ENCODE results near the gene SUFU.
"Not testable (repeated sequence)": the region's sequence is repeated elsewhere in the genome, so short reads cannot be mapped to it uniquely, and the experiment has no call there.

SUFU gene

GRCh38 chr10:102480396-102480795 lies 23.4 kb upstream of the SUFU start:
- no peak for DNase-seq (ENCODE audit: low read depth in 3 of 3)

GRCh38 chr10:102484021-102484420 lies 19.8 kb upstream of the SUFU start:
- no peak for DNase-seq (ENCODE audit: low read depth in 3 of 3)

- DNase-seq (ENCODE audit: low read depth in 3 of 3), result no peak
Observed at GRCh38 chr10:102485093-102485784, 18.5 kb upstream of the SUFU start.

GRCh38 chr10:102491136-102491535 lies 12.6 kb upstream of the SUFU start:
- no peak for DNase-seq (ENCODE audit: low read depth in 3 of 3)

GRCh38 chr10:102492344-102492939 lies 11.3 kb upstream of the SUFU start:
- no peak for DNase-seq (ENCODE audit: low read depth in 3 of 3)

GRCh38 chr10:102492983-102493382 lies 10.8 kb upstream of the SUFU start:
- DNase-seq (ENCODE audit: low read depth in 3 of 3), result no peak

- no peak for DNase-seq (ENCODE audit: low read depth in 3 of 3)
Observed at GRCh38 chr10:102493771-102494170, 10.0 kb upstream of the SUFU start.

GRCh38 chr10:102497545-102497944 lies 6.2 kb upstream of the SUFU start:
- DNase-seq (ENCODE audit: low read depth in 3 of 3), result no peak

GRCh38 chr10:102499356-102499755 lies 4.4 kb upstream of the SUFU start:
- DNase-seq (ENCODE audit: low read depth in 3 of 3), result no peak

GRCh38 chr10:102500686-102501085 lies 3.1 kb upstream of the SUFU start:
- DNase-seq (ENCODE audit: low read depth in 3 of 3), result not testable (repeated sequence)

- DNase-seq (ENCODE audit: low read depth in 3 of 3), result no peak
Observed at GRCh38 chr10:102501201-102502028, 2.4 kb upstream of the SUFU start.

GRCh38 chr10:102502029-102502336 lies 1.8 kb upstream of the SUFU start:
- peak; percentile 89 to 97 (median 97) for DNase-seq (ENCODE audit: low read depth in 3 of 3)

- DNase-seq (ENCODE audit: low read depth in 3 of 3), result peak; percentile 84 to 90 (median 86)
Observed at GRCh38 chr10:102502337-102503151, 1.2 kb upstream of the SUFU start, which contains the start of gene ACTR1A. Gene ACTR1A, minus strand, starts transcription at chr10:102502712. Its CDS starts 65 bp downstream, at chr10:102502647.

- DNase-seq (ENCODE audit: low read depth in 3 of 3), result peak in 2 of 3 experiments; percentile 17 to 20
Observed at GRCh38 chr10:102504179-102504975, 605 bp downstream of the SUFU start.

- DNase-seq (ENCODE audit: low read depth in 3 of 3), result no peak
Observed at GRCh38 chr10:102504976-102505300, 1.2 kb downstream of the SUFU start.

GRCh38 chr10:102505462-102506115 lies 1.8 kb downstream of the SUFU start:
- no peak for DNase-seq (ENCODE audit: low read depth in 3 of 3)

GRCh38 chr10:102507521-102507920 lies 3.7 kb downstream of the SUFU start:
- no peak for DNase-seq (ENCODE audit: low read depth in 3 of 3)

GRCh38 chr10:102508506-102508905 lies 4.7 kb downstream of the SUFU start:
- no peak for DNase-seq (ENCODE audit: low read depth in 3 of 3)

- no peak for DNase-seq (ENCODE audit: low read depth in 3 of 3)
Observed at GRCh38 chr10:102509387-102509786, 5.6 kb downstream of the SUFU start.

GRCh38 chr10:102511583-102512274 lies 8.0 kb downstream of the SUFU start:
- DNase-seq (ENCODE audit: low read depth in 3 of 3), result no peak

Data from stimulated activated CD4-positive, alpha-beta T cell treated with anti-CD3 and anti-CD28 coated beads, TNF-alpha, amount 100 ng/mL, for 4 hours (primary cell).